KOPT-K1 (cell line): Measurements from ENCODE around the gene ANO7.

Source experiments
- H3K27ac ChIP-seq: fragments of 200-600 bp; sonication (generic); 2 replicates; pipeline ENCODE4 v1.5.1; 2016; ENCODE audit warnings: antibody characterized with exemption, mild to moderate bottlenecking, low read depth, low read length; ENCODE audit not compliant: poor library complexity, severe bottlenecking
- H3K36me3 ChIP-seq: fragments of 200-600 bp; sonication (generic); 2 replicates; pipeline ENCODE4 v1.5.1; 2017; ENCODE audit warnings: antibody characterized with exemption, mild to moderate bottlenecking, low read length, moderate library complexity; ENCODE audit not compliant: insufficient read depth
- H3K9me3 ChIP-seq: fragments of 200-600 bp; sonication (generic); 2 replicates; pipeline ENCODE4 v1.5.1; 2017; ENCODE audit warnings: antibody characterized with exemption, low read length, mild to moderate bottlenecking; ENCODE audit not compliant: insufficient read depth, poor library complexity, severe bottlenecking

Gene ANO7

DNA sequence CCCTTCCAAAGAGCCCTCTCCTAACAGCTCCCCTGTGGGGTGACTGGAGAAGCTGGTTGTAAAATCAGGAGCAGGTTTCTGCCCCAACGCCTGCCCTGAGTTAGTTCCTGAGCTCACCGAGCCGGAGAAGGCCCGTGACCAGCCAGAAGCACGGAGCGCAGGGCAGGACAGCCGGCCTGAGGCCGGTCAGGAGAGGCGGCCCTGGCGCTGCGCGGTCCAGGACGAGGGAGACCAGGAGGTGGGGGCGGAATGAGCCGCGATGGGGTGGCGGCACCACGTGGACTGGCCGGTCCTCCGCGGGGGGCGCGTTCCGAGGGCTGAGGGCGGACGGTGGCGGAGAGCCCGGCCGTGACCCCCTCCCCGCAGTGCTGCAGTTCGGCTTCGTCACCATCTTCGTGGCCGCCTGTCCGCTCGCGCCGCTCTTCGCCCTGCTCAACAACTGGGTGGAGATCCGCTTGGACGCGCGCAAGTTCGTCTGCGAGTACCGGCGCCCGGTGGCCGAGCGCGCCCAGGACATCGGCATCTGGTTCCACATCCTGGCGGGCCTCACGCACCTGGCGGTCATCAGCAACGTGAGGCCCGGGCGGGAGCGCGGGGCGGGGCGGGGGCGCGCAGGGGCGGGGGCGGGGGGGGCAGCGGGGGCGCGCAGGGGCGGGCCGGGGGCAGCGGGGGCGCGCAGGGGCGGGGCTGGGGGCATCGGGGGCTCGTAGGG, 29.0 kb downstream of the ANO7 start:
- Histone ChIP-seq H3K9me3 (no peaks in the 10 kb centered on the region), H3K36me3 (no peaks in the 10 kb centered on the region), H3K27ac (no peak overlapping the region)

DNA sequence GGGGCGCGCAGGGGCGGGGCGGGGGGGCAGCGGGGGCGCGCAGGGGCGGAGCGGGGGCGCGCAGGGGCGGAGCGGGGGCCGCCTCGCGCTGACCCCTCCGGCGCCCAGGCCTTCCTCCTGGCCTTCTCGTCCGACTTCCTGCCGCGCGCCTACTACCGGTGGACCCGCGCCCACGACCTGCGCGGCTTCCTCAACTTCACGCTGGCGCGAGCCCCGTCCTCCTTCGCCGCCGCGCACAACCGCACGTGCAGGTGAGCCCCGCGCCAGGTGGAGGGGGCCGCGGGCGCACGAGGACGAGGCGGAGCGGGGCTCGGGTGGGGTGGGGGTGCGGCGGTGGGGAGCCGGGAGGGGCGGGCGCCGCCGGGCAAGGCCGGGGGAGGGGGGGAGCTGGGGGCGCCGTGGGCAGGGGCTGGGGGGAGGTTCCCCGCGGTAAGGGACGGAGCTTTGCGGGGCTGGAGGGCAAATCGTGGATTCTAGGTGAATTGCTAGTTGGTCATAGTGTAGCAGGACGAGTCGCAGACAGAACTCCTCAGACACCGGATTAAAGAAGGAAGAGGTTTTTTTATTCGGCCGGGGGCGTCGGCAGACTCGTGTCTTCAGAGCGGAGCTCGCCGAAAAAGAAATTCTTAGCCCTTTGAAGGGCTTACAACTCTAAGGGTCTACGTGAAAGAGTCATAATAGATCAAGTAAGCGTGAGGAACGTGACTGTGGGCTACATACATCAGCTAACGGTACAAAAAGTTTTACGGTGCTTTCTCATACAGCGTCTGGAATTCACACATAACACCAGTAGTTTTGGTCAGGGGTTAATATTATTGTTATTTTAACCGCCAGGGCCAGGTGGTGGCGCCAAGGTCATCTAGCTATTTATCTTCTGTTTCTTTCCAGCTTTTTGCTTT, 29.9 kb downstream of the ANO7 start:
- Histone ChIP-seq H3K9me3 (no peaks in the 10 kb centered on the region), H3K27ac (no peak overlapping the region), H3K36me3 (no peaks in the 10 kb centered on the region)

DNA sequence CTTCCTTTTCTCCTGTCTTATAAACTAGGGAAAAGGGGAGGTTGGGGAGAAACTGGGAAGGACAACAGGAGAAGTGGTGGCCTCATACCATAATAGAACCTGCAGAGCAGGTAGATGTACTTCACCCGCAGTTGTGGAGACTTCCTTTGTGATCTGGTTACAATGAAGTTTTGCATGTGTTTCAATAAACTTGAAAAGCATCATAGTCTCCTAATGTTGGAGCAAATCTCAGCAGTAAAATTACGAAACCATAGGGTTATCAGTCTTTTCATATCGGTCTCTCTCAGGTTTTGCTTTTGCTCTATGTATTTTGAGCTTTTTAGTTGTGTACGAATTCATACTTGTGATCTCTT, 30.5 kb downstream of the ANO7 start:
- H3K9me3 ChIP-seq = no peaks in the 10 kb centered on the region
- H3K27ac ChIP-seq = no peak overlapping the region

DNA sequence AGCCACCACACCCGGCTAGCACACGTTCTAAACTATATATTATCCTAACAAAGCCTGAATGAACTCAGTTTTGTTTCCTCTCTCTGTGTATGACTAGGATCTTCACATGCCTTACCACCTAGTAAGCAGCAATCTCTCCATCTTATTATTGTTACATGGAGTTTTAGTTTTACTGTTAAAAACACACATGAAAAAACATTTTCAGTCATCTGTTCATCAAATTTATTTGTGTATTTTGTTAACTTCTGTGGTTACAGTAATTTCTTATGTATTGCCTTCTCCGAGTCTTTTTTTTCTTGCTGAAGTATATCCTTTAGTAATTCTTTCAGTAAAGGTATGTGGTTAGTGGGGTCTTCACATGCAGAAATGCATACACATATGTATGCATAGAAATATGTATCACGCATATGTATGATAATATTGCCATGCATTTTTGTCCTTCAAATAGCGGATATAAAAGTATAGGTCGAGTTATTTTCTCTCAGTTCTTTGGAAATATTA, 31.4 kb downstream of the ANO7 start:
- Histone ChIP-seq H3K27ac (no peak overlapping the region), H3K36me3 (no peaks in the 10 kb centered on the region), H3K9me3 (no peaks in the 10 kb centered on the region)

More for the DNA sequence above, 30.5 kb downstream of the ANO7 start:
- no peaks in the 10 kb centered on the region for H3K36me3 ChIP-seq

DNA sequence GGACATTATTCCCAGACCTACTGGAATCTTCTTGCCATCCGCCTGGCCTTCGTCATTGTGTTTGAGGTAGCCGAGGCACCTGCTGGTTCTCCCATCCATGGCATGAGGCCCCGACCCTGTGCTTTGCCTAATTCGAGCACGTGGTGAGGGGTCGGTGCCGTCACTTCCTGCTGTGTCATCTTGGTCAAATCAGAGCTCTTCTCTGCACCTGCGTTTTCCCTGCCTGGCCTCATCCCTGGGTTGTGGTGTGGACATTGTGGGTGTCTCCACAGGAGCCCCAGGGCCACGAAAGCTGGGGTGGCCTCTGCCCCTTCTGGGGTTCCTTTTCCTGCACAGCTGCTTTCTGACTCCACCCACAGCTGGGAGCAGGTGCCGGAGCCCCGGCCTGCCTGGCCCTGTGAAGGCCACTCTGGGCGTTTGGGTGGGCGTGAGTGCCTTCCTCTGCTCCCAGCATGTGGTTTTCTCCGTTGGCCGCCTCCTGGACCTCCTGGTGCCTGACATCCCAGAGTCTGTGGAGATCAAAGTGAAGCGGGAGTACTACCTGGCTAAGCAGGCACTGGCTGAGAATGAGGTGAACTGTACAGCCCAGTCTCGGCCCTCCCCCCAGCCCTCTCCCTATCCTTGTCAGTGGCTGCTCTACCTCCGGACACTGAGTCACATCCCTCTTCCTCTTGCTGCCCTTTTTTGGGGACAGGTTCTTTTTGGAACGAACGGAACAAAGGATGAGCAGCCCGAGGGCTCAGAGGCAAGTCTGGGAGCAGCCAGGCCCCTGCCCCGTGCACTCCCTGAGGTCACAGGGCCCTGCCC, 34.9 kb downstream of the ANO7 start:
- no peaks in the 10 kb centered on the region for H3K9me3 ChIP-seq
- peaks cover 23% of the 10 kb centered on the region for H3K36me3 ChIP-seq
- no peak overlapping the region for H3K27ac ChIP-seq

DNA sequence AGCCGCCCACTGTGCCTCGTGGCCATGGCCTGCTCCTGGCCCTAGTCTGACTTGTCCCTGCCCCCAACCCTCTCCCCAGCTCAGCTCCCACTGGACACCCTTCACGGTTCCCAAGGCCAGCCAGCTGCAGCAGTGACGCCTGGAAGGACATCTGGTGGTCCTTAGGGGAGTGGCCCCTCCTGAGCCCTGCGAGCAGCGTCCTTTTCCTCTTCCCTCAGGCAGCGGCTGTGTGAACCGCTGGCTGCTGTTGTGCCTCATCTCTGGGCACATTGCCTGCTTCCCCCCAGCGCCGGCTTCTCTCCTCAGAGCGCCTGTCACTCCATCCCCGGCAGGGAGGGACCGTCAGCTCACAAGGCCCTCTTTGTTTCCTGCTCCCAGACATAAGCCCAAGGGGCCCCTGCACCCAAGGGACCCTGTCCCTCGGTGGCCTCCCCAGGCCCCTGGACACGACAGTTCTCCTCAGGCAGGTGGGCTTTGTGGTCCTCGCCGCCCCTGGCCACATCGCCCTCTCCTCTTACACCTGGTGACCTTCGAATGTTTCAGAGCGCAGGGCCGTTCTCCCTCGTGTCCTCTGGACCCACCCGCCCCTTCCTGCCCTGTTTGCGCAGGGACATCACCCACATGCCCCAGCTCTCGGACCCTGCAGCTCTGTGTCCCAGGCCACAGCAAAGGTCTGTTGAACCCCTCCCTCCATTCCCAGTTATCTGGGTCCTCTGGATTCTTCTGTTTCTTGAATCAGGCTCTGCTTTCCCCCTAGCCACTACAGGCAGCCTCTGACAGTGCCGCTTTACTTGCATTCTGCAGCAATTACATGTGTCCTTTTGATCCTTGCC, 35.8 kb downstream of the ANO7 start:
- H3K27ac ChIP-seq = no peak overlapping the region
- no peaks in the 10 kb centered on the region for H3K9me3 ChIP-seq
- peaks cover 32% of the 10 kb centered on the region for H3K36me3 ChIP-seq

DNA sequence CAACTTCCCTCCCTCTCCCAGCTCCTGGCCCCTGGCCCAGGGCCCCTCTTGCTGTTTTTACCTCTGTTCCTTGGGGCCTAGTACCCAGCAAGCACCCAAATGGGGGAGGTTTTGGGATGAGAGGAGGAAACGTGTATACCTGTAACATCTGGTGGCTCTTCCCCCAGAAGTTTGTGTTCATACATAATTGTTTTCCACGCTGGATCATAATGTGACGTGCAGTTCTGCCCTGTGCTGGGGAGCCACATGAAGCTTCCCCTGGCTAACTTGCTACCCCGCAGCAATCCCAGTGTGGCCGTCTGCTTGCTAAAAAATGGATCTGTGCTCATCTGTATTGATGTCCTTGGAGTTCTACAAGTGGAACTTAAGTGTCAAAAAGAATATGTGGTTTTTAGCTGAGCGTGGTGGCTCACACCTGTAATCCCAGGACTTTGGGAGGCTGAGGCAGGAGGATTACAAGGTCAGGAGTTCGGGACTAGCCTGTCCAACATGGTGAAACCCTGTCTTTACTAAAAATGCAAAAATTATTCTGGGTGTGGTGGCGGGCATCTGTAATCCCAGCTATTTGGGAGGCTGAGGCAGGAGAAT, 36.5 kb downstream of the ANO7 start:
- Histone ChIP-seq H3K36me3 (peaks cover 38% of the 10 kb centered on the region), H3K27ac (no peak overlapping the region), H3K9me3 (no peaks in the 10 kb centered on the region)

DNA sequence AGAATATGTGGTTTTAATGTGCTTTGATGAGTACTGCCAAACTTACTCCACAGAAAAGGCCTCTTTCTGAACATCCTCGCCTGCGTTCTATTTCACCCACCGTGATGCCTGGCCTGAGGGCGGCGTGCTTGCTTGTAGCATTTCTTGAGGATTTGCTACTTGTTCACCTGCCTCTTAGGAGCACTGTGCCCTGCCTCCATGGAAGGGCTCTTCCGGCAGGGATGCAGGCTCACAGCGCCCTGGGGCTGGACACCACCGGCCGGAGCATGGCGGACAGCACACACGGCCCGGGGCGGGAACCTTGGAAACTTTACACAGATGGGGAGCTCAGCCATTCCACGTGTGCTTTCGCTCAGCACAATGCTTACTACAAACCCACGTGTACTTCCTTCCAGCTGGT, 37.1 kb downstream of the ANO7 start:
- Histone ChIP-seq H3K36me3 (peaks cover 44% of the 10 kb centered on the region), H3K9me3 (no peaks in the 10 kb centered on the region), H3K27ac (no peak overlapping the region)

DNA sequence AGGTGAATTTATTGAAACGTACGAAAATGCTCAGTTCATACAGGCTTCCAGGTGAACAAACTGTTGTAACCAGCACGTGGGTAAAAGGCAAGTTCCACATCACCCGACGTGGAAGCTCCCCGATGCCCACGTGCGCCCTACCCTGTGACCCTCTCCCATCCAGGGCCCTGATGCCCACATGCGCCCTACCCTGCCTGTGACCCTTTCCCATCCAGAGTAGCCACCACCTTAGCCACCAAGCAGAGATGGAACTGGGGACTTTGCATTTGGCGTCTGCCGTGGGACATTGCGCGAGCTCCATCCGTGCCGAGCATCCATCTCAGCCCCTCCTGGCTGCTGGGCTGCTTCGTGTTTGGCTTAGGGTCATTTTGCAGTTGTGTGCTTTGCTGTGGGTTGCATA, 37.5 kb downstream of the ANO7 start:
- Histone ChIP-seq H3K36me3 (peaks cover 49% of the 10 kb centered on the region), H3K27ac (no peak overlapping the region), H3K9me3 (no peaks in the 10 kb centered on the region)

DNA sequence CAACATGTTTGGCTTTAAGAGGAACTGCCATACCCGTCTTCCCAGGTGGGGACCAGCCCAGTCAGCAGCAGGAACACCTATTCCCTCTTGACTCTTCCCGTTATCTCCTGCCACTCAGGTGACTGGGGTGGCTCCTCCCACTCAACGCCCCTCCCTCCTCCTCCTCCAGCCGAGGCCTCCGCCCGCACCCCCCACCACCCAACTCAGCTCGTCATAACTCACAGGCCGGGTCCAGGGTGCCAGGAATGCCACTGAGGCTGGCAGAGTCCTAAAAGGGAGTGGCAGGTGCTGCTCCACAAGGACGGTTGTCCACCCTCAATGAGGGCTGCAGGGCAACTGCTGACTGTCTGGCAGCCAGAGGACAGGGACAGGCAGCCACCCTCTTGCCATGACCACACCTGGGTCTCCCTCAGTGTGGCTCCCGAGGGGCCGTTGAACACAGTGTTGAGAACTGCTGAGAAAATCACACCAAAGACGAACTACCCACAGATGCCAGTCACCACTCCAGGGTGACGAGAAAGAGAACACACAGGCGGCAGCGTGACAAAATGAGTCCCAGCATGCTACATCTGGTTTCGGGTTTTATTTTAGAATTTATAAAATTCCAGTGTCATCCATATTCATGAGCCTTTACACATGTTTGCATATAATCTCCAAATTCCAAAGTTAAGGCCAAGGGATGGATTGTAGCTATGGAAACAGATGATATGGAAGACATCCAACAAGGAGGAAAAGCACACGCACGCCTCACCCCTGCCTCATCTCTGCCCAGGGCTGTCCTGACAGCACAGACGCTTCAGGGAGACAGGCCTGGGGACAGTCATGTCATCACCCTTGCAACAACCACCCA, 38.5 kb downstream of the ANO7 start:
- H3K36me3 ChIP-seq = peaks cover 58% of the 10 kb centered on the region
- no peak overlapping the region for H3K27ac ChIP-seq

DNA sequence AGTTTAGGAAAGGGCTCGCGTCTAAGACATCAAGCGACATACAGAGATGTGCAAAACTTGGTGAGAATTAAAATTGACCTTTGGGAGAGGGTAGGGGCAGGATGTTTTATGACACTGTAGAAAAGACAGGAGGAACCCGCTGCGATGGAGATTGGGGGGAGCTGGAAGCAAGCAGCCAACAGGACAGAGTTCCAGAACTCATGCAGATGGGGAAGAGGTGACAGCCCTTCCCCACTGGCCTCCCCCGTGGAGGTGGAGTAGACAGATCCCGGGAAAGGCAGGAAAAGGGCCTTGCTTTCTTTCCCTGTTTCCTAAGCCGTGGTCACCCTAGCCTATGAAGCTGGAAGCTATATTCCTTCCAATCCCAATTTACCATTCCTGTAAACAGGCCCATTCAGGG, 39.1 kb downstream of the ANO7 start:
- H3K9me3 ChIP-seq = no peaks in the 10 kb centered on the region
- H3K27ac ChIP-seq = no peak overlapping the region
- peaks cover 64% of the 10 kb centered on the region for H3K36me3 ChIP-seq

More for the DNA sequence above, 38.5 kb downstream of the ANO7 start:
- no peaks in the 10 kb centered on the region for H3K9me3 ChIP-seq

DNA sequence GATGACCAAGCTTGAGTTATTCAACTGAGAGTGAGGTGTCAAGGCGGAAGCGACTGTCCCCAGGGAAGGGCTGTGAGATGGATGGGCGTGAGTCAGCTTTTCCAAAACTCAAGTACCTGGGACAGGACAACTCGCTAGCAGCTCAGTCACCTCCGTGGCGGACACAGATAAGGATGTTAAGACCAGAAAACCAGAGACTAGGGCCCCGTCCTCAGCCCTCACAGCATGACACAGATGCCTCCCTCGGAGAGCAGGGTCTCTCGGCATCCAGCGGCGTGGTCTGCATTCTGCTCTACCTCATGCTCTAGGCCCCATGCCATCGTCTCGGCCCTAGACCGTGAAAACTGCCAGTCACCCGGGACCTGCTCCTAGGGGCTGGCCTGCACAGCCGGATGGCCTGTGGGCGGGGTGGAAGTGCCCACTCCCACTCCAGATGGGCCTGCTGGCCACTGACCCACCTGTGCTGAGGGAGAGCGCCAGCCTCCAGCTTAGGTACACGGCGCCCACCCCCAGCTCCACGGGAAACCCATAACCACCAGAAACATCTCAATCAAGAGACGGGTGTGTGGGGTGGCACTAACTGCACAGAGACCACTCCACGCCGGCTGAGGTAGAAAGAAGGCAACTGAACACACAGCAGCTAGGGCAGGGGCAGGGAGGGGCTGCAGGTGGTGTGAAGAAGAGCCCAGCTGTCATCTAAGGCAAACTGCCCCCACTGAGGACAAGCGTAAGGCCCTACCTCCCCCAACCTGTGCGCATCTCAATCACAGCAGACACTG, 39.8 kb downstream of the ANO7 start:
- Histone ChIP-seq H3K27ac (no peak overlapping the region), H3K36me3 (peaks cover 71% of the 10 kb centered on the region), H3K9me3 (no peaks in the 10 kb centered on the region)
